Tibial nerve (tissue), 4 donors: Measurements from ENCODE around the gene TRPM1.

Experiments
- EP300 ChIP-seq, 2 donors: sonication (generic); formaldehyde crosslinking; IDR thresholded peaks; one replicate each; pipeline ENCODE4 v1.6.1; 2017; ENCODE audit warnings: antibody characterized with exemption in 2 of 2, mild to moderate bottlenecking in 1 of 2
- POLR2A ChIP-seq, 2 donors: fragments of 450-650 bp; IDR thresholded peaks; one replicate each; pipeline ENCODE4 v1.6.1; 2017; ENCODE audit warnings: antibody characterized with exemption in 2 of 2, mild to moderate bottlenecking in 2 of 2, moderate library complexity in 2 of 2
- TF ChIP-seq, protein P1 (sequence below), 5 experiments: fragments of 200-600 bp in 3 of 5; fragments of 450-650 bp in 2 of 5; sonication (generic) in 3 of 5; IDR thresholded peaks; one replicate each; pipeline ENCODE4 v1.5.1; 2016 to 2019; ENCODE audit warnings: antibody characterized with exemption in 5 of 5, mild to moderate bottlenecking in 3 of 5, moderate library complexity in 2 of 5

GRCh38 chr15:30978328-30978727, 123.2 kb downstream of the TRPM1 start:
- TF ChIP-seq POLR2A (IDR thresholded peaks at IDR 0.05) (no peak), EP300 (IDR thresholded peaks at IDR 0.05) (no peak)
- TF ChIP-seq, protein P1, sequence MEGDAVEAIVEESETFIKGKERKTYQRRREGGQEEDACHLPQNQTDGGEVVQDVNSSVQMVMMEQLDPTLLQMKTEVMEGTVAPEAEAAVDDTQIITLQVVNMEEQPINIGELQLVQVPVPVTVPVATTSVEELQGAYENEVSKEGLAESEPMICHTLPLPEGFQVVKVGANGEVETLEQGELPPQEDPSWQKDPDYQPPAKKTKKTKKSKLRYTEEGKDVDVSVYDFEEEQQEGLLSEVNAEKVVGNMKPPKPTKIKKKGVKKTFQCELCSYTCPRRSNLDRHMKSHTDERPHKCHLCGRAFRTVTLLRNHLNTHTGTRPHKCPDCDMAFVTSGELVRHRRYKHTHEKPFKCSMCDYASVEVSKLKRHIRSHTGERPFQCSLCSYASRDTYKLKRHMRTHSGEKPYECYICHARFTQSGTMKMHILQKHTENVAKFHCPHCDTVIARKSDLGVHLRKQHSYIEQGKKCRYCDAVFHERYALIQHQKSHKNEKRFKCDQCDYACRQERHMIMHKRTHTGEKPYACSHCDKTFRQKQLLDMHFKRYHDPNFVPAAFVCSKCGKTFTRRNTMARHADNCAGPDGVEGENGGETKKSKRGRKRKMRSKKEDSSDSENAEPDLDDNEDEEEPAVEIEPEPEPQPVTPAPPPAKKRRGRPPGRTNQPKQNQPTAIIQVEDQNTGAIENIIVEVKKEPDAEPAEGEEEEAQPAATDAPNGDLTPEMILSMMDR (IDR thresholded peaks at IDR 0.05) = no peak
